Tongue (tissue), 2 donors: ENCODE results near the gene OSBPL6. TPM values are rescaled to one million over a fixed set of nuclear protein-coding genes. Genes with fewer than 3 reads are reported as not detected.

Source experiments
- DNase-seq: peaks from one replicate; pipeline ENCODE4 v3.0.0-alpha.2; 2015
- total RNA-seq: library from RNA; depleted of rRNA; stranded (reverse); fragments of >200 nt; gene quantifications from one replicate; pipeline ENCODE4 v1.2.3, GENCODE V29; 2014

Gene OSBPL6
- total RNA-seq, 1 donor from 2014 or later = 12.0 TPM

DNA sequence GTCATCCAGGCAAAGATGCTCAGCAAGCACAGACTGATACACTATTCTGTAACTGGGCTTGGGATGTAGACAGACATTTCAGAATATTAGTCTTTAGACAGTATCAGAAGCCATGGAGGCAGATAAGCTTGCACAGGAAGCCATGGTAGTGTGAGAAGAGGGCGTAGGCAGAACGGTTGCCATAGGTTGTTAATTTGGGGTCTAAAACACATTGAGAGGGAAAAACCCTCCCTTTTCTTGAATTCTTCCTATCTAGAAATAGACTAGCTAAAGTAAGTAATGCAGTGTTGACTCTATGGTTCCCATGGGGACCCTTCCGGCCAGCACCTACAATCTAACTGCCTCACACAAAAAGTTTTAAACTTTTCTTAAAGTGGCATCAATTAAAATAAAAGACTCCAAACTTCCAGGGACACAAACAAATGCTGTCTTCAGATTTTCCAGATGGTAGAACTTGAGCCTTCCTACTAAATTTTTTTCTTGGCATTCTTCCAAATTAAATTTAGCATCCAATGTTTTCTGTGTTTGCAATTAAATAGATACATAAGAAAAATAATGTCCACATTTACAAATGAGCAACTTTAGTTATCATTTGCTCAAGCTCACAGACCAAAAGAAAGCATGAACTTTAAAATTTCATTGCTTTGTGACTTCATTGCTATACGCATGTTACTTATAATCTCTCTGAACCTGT, 254.8 kb downstream of the OSBPL6 start:
- peak; percentile 15 for DNase-seq

DNA sequence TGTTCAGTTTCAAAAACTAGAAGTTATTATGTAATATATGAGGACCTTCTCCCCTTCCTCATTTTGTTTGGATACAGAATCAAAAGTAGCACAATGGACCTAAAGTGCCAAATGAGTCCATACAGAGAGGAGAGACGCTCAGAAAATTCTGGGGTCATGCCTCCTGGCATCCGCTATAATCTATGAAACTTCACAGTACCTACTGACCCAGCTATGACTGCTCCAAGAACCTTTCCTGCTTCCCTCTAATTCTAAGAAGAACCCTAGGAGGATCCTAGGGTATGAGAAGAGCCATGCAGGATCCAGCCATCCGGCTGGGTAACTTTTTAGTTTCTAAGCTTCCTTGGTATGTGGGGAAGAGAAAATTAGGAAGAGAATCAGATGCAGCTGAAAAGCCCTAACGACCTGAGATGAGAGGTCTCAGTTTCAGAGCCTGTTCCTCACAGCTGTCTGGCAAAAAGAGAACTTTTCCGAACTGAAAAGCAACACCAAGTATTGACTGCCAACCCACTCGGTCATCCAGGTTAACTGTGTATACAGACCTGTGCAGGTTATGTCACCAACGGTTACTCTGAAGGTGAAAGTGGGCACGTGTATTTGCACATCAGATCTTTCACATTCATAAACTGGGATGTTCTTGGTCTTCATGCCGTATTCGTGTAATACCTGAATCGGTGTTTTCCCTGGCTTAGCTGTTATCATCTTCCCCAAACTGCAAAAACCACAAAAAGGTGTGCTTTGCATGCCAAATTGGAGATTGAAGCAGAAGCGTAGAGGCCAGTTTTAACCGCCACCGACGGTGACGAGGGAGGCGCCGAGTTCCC, 255.6 kb downstream of the OSBPL6 start:
- peak; percentile 49 for DNase-seq

DNA sequence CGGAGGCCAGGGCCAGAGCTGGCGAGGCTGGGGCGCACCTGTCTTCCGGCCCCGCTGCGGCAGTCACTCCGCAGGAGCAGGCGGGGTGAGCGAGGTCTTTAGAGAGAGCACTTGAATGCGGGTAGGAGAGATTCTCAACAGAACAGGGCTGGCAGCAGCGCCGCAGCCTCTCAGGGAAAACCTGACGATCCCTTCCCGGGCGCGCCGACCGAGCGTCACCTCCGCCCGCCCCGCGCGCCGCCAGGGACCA, 256.1 kb downstream of the OSBPL6 start:
- peak; percentile 92 for DNase-seq

DNA sequence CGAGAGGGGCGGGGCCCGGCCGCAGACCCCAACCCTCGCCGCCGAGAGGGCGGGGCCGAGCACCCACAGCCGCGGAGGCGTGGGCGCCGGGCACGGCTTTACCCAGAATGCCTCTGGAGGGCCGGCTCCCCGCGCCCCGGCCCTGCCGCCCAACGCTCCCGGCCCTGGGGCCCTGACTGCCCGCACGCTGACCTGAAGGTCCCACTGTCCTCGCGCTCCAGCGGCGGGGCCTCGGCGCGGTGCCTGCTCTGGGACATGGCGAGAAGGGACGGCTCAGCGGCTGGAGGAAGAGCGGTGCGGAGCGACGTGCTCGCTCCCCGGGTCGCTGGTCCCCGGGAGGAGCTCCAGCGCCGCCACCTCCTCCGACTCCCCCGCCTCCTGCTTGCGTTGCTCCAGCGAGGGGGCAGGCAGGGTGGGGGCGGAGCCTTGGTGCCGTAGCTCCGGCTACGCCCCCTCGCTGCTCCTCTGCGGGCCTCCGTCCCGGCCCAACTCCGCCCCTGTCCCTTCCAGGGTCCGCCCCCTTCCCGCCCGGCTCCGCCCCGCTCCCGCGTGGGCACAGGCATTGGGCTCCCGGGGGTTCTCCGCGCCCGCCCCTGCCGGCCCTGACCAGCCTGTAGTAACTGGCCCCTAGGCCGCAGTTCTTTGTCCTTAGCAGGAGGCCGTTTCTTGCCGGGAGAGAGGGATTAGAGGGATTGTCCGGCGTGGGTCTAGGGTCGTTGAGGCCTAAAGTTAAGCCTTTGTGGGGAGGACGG, 256.6 kb downstream of the OSBPL6 start, which contains the start of the genes PJVK and PRKRA:
Gene PJVK, plus strand, starts transcription at position 605 of the 752 bp plus-strand sequence. CDS start 2,032 bp downstream, outside the sequence.
Gene PRKRA, minus strand, starts transcription at position 402 of the 752 bp plus-strand sequence. Its CDS starts 145 bp downstream, at position 257.
- peak; percentile 99 for DNase-seq

DNA sequence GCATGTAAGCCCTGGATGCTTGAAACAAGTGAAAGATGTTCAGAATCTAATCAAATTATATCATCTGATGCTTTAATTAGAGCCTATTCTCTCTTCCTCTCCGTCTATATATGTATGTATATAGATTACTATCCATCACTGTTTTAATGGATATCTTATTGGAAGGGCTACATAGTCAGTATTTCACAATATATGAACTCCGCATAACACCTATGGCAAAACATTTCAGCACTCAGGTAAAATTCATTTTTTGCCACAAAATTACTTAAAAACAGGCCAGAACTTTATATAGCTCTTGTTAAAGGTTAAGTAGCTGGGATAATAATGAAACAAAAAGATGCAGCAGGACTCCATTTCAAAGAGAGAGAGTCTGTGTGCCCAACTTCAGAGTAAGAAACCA, 258.0 kb downstream of the OSBPL6 start:
- no peak for DNase-seq

Other genes starting within 250 kb of the OSBPL6 start
- 0.51 TPM for gene PDE11A, start 121.7 kb upstream of the OSBPL6 start, total RNA-seq
- gene RBM45, start 82.1 kb upstream of the OSBPL6 start, total RNA-seq = 10.3 TPM